Dendritic cell treated with granulocyte-macrophage colony-stimulating factor and Interleukin-4, amounts not matched to agents 40 ng/mL and 50 ng/mL, for 4 days (primary cell): ENCODE results near the gene HSPA12A.
"Not testable (repeated sequence)": the region's sequence is repeated elsewhere in the genome, so short reads cannot be mapped to it uniquely, and the experiment has no call there.

Experiments used
- H3K27ac Mint-ChIP-seq: one replicate; pipeline ENCODE4 v1.8.0; 2022; ENCODE audit warnings: mild to moderate bottlenecking, mixed read lengths
- H3K27me3 Mint-ChIP-seq: one replicate; pipeline ENCODE4 v1.8.0; 2022; ENCODE audit warnings: mild to moderate bottlenecking, mixed read lengths
- H3K36me3 Mint-ChIP-seq: one replicate; pipeline ENCODE4 v1.8.0; 2022; ENCODE audit warnings: low read depth, mixed read lengths
- H3K4me1 Mint-ChIP-seq: one replicate; pipeline ENCODE4 v1.8.0; 2022; ENCODE audit warnings: low read depth, mixed read lengths
- H3K4me3 Mint-ChIP-seq: one replicate; pipeline ENCODE4 v1.8.0; 2022; ENCODE audit warnings: mild to moderate bottlenecking, moderate library complexity, mixed read lengths
- H3K9me3 Mint-ChIP-seq: one replicate; pipeline ENCODE4 v1.8.0; 2022; ENCODE audit warnings: mixed read lengths
- intact Hi-C: fragments of 100-400 bp; cut with micrococcal nuclease; formaldehyde crosslinking; loops from one replicate; pipeline ENCODE4 v1.15.0; 2022

Gene HSPA12A

DNA sequence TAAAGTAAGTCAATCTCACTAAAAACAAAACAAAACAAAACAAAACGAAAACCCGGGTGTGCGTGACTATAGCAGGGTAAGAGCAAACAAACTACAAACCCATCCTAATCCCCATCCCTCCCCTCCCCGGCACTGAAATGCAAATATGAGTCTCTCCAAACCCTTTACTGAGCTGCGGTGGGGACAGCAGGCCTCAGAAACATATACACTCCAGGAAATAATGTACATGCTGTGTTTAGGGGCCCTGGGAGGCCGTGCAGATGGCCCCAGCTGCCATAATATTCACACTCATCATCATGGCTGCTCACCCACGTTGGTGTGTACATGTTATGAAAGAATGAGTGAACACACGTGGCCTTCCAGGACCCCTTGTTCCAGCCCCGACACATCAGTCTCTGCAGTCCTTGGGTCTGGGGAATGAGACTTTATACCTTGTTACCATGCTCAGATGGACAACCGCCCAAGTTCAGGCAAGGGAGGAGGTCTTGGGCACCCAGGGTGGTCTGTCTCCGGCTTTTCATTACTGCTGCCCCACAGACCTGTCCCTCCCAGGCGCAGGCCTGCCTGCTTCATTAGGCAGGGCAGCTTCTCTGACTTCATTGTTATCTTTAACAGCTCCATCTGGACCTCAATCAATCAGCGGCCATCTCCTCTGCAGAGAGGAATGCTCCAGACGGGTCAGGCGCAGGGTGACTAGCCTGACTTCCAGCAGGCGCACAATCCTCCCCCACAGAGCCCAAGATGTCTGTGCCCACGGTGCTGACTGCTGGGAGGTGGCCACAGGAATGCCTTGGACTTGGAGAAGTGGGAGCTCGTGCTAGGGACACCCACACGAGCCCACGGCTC lies 20.6 kb downstream of the HSPA12A start:
- Mint-ChIP-seq H3K9me3 (no peaks in the 10 kb centered on the region), H3K4me1 (no peaks in the 10 kb centered on the region), H3K4me3 (no peak overlapping the region), H3K27ac (no peak overlapping the region), H3K36me3 (no peaks in the 10 kb centered on the region), H3K27me3 (peaks cover 10% of the 10 kb centered on the region)
- intact Hi-C loops: no loop called here

DNA sequence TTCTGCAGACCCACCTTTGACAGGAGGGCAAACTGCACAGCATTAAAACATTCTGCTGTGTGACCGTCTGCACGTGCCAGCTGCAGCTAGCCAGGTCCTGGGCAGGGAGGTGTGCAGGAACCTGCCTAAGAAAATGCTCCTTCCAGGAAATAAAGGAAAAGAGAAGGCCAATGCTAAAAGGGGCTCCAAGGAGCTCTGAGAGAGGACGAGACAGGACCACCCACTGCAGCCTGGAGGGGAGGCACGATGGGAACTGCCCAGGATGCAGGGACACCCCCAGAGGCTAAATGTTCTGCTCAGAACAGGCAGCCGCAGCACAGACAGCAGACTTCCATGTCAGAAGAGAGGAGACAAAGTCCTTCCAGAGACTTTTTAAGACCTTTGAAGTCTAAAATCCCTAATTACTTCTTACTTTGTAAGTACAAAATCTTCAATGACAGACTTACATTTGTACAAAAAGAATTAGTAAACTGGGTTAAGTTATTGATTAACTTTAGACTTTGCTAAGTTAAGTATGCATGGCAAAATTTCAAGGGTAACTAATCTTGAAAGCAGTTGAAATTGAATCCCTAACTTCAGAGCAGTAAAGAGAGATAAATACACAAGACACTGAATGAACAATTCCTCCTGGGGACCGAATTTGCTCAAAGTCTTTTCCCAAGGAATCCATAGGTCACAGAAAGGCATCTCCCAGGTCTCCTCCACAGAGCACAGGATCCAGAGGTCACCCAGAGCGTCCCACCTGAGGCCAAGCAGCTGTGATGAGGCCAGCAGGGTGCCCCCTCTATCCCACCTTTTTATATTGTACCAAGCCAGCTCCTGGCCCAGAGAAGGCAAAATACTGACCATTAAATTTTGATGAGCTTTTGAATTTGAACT lies 21.5 kb downstream of the HSPA12A start:
- Mint-ChIP-seq H3K9me3 (no peaks in the 10 kb centered on the region), H3K4me3 (no peak overlapping the region), H3K27me3 (peaks cover 14% of the 10 kb centered on the region), H3K27ac (no peak overlapping the region), H3K36me3 (no peaks in the 10 kb centered on the region), H3K4me1 (no peaks in the 10 kb centered on the region)
- intact Hi-C loops: no loop called here

DNA sequence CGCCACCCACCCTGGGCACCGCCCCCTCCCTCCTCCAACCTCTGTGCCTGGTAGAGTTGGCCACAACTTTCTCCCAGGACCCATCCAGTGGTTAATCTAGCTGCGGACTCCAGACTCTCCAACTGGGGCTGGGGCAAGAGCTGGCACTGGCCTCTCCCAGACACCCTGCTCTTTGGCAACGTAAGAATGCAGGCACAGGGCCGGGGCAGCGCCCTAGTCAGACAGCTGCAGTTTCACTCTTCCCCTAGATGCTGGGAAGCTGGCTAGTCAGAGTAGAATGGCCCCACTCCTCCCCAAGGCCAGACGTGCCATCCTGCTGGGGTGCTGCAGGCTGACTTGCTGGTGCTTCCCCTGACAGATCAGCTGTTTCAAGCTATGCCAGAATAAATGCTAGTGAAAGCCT lies 22.1 kb downstream of the HSPA12A start:
- intact Hi-C loops: no loop called here
- no peaks in the 10 kb centered on the region for H3K9me3 Mint-ChIP-seq
- H3K27ac Mint-ChIP-seq: no peak overlapping the region
- H3K4me1 Mint-ChIP-seq: no peaks in the 10 kb centered on the region
- no peak overlapping the region for H3K4me3 Mint-ChIP-seq
- H3K27me3 Mint-ChIP-seq: peaks cover 12% of the 10 kb centered on the region
- no peaks in the 10 kb centered on the region for H3K36me3 Mint-ChIP-seq

DNA sequence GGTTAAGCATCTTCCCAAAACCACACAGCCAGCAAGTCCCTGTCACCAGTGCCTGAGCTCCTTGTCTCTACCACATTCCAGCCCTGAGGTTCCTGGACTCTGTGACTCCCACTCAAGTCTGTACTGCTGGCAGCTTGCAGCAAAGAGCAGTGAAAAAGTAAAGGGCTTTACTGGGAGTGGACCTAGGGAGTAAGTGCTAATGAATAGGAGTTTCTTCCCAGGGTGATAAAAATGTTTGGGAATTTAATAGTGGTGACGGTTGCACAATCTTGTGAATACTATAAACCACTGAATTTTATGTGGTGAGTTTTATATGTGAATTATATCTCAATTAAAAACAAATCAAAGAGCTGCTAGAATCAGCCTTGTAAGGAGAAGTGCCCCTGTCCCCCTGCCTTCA lies 22.6 kb downstream of the HSPA12A start:
- intact Hi-C loops: no loop called here
- Mint-ChIP-seq H3K4me3 (no peak overlapping the region), H3K27ac (no peak overlapping the region), H3K27me3 (peaks cover 12% of the 10 kb centered on the region), H3K4me1 (no peaks in the 10 kb centered on the region), H3K36me3 (no peaks in the 10 kb centered on the region), H3K9me3 (no peaks in the 10 kb centered on the region)

DNA sequence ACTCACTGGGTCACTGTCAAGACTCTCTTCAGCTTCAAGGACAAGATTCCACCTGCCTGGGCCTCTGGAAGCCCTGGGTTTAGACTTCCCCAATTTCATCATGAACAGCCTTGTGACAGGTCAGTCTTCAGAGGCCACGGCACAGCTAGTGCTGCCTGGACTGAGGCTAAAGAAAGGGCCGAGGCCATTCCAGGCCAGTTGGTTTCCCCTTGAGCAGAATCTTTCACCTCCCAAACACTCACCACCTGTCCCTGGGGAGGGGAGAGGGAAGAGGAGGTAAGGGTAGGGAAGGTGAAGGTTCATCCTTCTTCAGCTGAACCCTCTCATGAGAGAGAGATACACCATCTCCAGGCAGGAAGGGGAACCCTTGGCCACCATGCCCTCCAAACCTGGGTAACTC lies 24.3 kb downstream of the HSPA12A start:
- H3K4me1 Mint-ChIP-seq: no peaks in the 10 kb centered on the region
- intact Hi-C loops: no loop called here
- no peak overlapping the region for H3K27ac Mint-ChIP-seq
- no peak overlapping the region for H3K4me3 Mint-ChIP-seq
- H3K27me3 Mint-ChIP-seq: peaks cover 17% of the 10 kb centered on the region
- H3K9me3 Mint-ChIP-seq: no peaks in the 10 kb centered on the region
- no peaks in the 10 kb centered on the region for H3K36me3 Mint-ChIP-seq

DNA sequence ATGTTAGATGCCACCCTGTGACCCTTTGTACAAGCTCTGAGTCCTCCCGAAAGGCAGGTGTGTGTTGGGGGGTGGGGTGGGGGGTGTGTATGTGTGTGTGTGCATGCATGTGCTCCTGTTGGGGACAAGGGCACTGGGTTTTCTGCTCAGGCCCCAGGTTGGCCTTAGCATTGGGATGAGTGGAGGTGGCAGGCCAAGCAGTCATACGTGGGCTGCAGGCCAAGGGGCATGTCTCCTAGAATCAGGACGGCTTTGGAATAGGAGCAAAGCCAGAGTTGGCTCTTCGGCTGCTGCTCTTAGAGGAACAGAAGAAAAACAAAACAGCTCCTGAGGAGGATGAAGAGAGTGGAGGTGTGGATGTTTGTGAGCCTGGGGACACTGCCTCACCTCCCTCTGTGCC lies 26.0 kb downstream of the HSPA12A start:
- Mint-ChIP-seq H3K4me3 (no peak overlapping the region), H3K4me1 (no peaks in the 10 kb centered on the region), H3K27ac (no peak overlapping the region), H3K9me3 (no peaks in the 10 kb centered on the region), H3K36me3 (no peaks in the 10 kb centered on the region), H3K27me3 (peaks cover 17% of the 10 kb centered on the region)
- intact Hi-C loops: no loop called here

GRCh38 chr10:116715839-116716377 lies 26.5 kb downstream of the HSPA12A start:
- peaks cover 17% of the 10 kb centered on the region for H3K27me3 Mint-ChIP-seq
- no peaks in the 10 kb centered on the region for H3K36me3 Mint-ChIP-seq
- H3K9me3 Mint-ChIP-seq: no peaks in the 10 kb centered on the region
- H3K27ac Mint-ChIP-seq: no peak overlapping the region
- H3K4me1 Mint-ChIP-seq: no peaks in the 10 kb centered on the region
- H3K4me3 Mint-ChIP-seq: no peak overlapping the region
- intact Hi-C loops: no loop called here

DNA sequence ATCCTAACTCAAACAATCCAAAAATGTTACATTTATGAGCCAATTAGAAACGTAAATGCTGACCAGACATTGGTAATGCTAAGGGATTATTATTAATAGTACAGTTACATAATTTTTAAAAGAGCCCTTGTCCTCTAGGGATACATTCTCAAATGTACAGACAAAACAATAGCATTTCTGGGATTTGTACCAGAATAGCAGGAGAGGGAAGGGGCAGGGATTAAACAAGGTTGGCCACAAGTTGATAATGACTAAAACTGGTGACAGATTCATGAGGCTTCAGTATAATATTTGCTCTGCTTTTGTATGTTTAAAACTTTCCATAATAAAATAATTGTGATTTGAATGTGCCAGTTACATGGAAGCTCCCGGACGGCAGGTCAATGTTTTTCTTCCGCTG lies 27.0 kb downstream of the HSPA12A start:
- no peaks in the 10 kb centered on the region for H3K36me3 Mint-ChIP-seq
- peaks cover 13% of the 10 kb centered on the region for H3K27me3 Mint-ChIP-seq
- H3K4me1 Mint-ChIP-seq: no peaks in the 10 kb centered on the region
- intact Hi-C loops: no loop called here
- H3K4me3 Mint-ChIP-seq: no peak overlapping the region
- no peaks in the 10 kb centered on the region for H3K9me3 Mint-ChIP-seq
- no peak overlapping the region for H3K27ac Mint-ChIP-seq

DNA sequence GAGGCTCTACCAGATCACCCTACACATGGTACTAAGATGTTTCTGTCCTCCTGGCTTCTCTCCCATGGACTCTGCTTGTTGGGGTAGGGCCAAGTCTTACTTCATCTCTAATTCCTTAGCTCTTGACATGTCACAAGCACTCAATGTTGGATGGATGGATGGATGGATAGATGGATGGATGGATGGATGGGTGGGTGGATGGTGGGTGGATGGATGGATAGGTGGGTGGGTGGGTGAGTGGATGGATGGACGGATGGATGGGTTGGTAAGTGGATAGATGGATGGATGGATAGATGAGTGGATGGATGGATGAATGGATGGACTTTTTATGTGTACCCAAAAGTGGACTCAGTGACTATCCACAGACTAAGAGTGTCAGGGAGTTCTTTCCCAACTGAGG lies 28.5 kb downstream of the HSPA12A start:
- Mint-ChIP-seq H3K36me3 (no peaks in the 10 kb centered on the region), H3K9me3 (no peaks in the 10 kb centered on the region), H3K27ac (no peak overlapping the region), H3K4me3 (no peak overlapping the region), H3K27me3 (peaks cover 11% of the 10 kb centered on the region), H3K4me1 (no peaks in the 10 kb centered on the region)
- intact Hi-C loops: no loop called here

DNA sequence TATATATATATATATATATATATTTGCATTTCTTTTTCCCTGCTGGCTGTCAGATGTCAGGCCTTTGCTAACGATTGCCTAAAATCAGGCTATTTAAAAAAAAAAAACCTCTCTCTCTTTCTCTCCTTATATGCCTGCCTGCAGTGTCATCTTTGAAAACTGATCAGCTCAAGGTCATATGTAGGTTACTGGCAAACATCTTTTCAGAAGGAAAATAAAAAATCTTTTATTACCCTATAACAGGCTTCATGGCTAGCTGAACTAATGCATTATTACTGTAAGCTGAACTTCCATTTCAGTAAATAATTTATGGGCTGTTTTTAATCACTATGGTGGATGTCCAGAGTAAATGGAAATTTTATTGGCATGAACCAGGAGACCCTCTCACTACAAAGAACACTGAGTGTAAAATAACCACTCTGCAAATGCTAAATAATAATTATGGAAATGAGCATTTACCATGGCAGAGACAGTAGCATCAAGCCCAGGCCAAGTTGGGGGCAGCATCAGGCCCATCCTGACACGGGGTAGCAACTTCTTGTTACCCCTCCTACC lies 29.3 kb downstream of the HSPA12A start:
- no peak overlapping the region for H3K4me3 Mint-ChIP-seq
- no peaks in the 10 kb centered on the region for H3K36me3 Mint-ChIP-seq
- H3K4me1 Mint-ChIP-seq: no peaks in the 10 kb centered on the region
- peaks cover 10% of the 10 kb centered on the region for H3K27me3 Mint-ChIP-seq
- intact Hi-C loops: no loop called here
- H3K9me3 Mint-ChIP-seq: no peaks in the 10 kb centered on the region
- no peak overlapping the region for H3K27ac Mint-ChIP-seq

DNA sequence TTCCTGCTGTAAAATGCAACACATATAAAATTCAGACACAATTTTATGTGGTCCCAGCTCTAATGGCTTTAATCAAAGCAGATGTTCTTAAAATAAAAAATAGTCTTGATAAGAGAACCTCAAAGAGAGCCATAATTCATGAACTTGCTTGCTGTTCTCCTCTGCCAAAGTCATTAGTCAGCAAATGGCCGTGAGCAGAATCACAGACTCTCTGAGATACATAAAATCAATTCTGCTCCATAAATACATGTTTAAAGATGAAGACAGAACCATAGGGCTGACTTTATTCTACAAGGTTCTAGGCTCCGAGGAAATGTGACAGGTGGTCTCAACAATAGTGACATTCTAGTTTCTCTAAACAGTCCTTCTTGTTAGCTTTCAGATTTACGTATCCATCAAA lies 29.8 kb downstream of the HSPA12A start:
- H3K27me3 Mint-ChIP-seq: peaks cover 9% of the 10 kb centered on the region
- intact Hi-C loops: no loop called here
- no peak overlapping the region for H3K4me3 Mint-ChIP-seq
- no peaks in the 10 kb centered on the region for H3K9me3 Mint-ChIP-seq
- no peaks in the 10 kb centered on the region for H3K36me3 Mint-ChIP-seq
- H3K27ac Mint-ChIP-seq: no peak overlapping the region
- H3K4me1 Mint-ChIP-seq: no peaks in the 10 kb centered on the region

DNA sequence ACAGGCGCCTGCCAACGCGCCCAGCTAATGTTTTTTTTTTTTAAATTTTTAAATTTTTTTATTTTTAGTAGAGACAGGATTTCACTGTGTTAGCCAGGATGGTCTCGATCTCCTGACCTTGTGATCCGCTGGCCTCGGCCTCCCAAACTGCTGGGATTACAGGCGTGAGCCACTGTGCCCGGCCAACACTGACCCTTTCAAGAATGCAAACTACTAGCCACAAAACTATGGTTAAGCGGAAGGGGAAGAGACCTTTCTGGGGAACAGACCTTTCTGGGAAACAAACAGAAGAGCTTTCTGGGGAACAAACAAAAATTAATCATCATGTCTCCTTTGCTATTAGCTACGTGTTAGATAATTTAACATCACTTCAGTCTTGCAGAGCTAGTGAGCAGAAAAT lies 30.6 kb downstream of the HSPA12A start:
- not testable (repeated sequence) for H3K27me3 Mint-ChIP-seq

GRCh38 chr10:116710076-116710475 lies 32.3 kb downstream of the HSPA12A start:
- intact Hi-C loops: no loop called here
- H3K36me3 Mint-ChIP-seq: no peaks in the 10 kb centered on the region

More for the DNA sequence above, 30.6 kb downstream of the HSPA12A start:
- intact Hi-C loops, H3K36me3 Mint-ChIP-seq, H3K4me3 Mint-ChIP-seq, H3K27ac Mint-ChIP-seq, H3K9me3 Mint-ChIP-seq, H3K4me1 Mint-ChIP-seq: not testable (repeated sequence)

GRCh38 chr10:116708877-116709276 lies 33.5 kb downstream of the HSPA12A start:
- no peak overlapping the region for H3K27ac Mint-ChIP-seq
- intact Hi-C loops: no loop called here
- no peaks in the 10 kb centered on the region for H3K27me3 Mint-ChIP-seq
- H3K36me3 Mint-ChIP-seq: no peaks in the 10 kb centered on the region
- no peaks in the 10 kb centered on the region for H3K4me1 Mint-ChIP-seq
- no peaks in the 10 kb centered on the region for H3K9me3 Mint-ChIP-seq
- H3K4me3 Mint-ChIP-seq: no peak overlapping the region

More at GRCh38 chr10:116710076-116710475, 32.3 kb downstream of the HSPA12A start:
- Mint-ChIP-seq H3K27ac (no peak overlapping the region), H3K27me3 (peaks cover 5% of the 10 kb centered on the region), H3K4me3 (no peak overlapping the region), H3K4me1 (no peaks in the 10 kb centered on the region), H3K9me3 (no peaks in the 10 kb centered on the region)
